Activated CD4-positive, alpha-beta T cell treated with anti-CD3 and anti-CD28 coated beads, Interleukin-2, amount 10 ng/mL, durations not matched to agents 7 days and 5 days (primary cell): Measurements from ENCODE around the gene THAP3. TPM values are rescaled to one million over a fixed set of nuclear protein-coding genes. Genes with fewer than 3 reads are reported as not detected.

Source experiments
- total RNA-seq, 2 experiments: library from RNA; stranded (reverse); gene quantifications; one replicate each; pipeline ENCODE4 v1.2.3, GENCODE V29; 2021

The THAP3 gene
- total RNA-seq, 2 experiments from 2014 or later = 18.2 to 19.5 TPM

Other genes starting within 250 kb of the THAP3 start
- 100 to 1,000 TPM; 101 TPM for gene ACOT7, start 231.1 kb upstream of the THAP3 start, total RNA-seq
- under 1 TPM; 0.21 to 0.30 TPM for gene HES2, start 204.9 kb upstream of the THAP3 start, total RNA-seq
- under 1 TPM; 0.56 to 0.77 TPM for gene ESPN, start 200.1 kb upstream of the THAP3 start, total RNA-seq
- 10 to 100 TPM; 88.5 to 92.8 TPM for gene TNFRSF25, start 158.7 kb upstream of the THAP3 start, total RNA-seq
- gene PLEKHG5, start 133.2 kb upstream of the THAP3 start, total RNA-seq = 1 to 10 TPM; 1.3 to 1.8 TPM
- 10 to 100 TPM; 42.7 to 44.5 TPM for gene NOL9, start 70.4 kb upstream of the THAP3 start, total RNA-seq
- not detected for gene TAS1R1, start 69.6 kb upstream of the THAP3 start, total RNA-seq
- gene ZBTB48, start 44.9 kb upstream of the THAP3 start, total RNA-seq = 10 to 100 TPM; 40.4 to 42.9 TPM
- 10 to 100 TPM; 17.3 to 20.0 TPM for gene KLHL21, start 22.0 kb upstream of the THAP3 start, total RNA-seq
- gene PHF13, start 11.1 kb upstream of the THAP3 start, total RNA-seq = 10 to 100 TPM; 12.4 to 12.5 TPM
- 10 to 100 TPM; 43.0 to 52.1 TPM for gene DNAJC11, start 76.9 kb downstream of the THAP3 start, total RNA-seq
- gene CAMTA1, start 160.6 kb downstream of the THAP3 start, total RNA-seq = 10 to 100 TPM; 39.3 to 48.8 TPM